HG02588 (cell line): ENCODE measurements around the gene CRABP2.

Experiments
- ATAC-seq: cut with Tn5 transposase; IDR thresholded peaks from one replicate; pipeline ENCODE4 v1.9.1; 2021; ENCODE audit warnings: mild to moderate bottlenecking, moderate library complexity; ENCODE audit not compliant: unreplicated experiment

CRABP2 gene

DNA sequence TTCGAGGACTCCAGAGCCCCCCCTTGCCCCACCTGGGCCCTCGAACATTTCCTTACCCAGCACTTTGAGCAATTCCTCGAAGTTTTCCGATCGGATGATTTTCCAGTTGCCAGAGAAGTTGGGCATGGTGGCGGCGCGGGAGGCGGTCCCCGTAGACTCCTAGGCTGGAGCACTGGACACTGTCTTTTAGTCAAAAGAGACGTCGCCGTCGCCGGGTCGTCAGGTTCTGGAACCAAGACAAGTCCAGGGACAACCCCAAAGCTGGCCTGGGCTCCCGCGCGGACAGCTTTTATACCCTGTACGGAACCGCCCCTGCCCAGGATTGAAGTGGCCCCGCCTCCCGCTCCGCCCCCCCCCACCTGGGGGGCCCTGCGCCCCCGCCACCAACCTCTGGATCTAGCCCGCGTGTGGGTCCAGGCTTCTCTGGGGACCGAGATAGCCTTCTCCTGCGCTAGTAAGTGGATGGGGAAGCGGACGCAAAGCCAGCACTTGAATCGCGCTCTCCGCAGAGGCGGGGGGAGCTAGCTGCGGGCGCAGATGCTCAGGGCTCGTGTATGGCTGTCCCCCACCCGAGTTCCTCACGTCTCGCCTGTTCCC lies at the start of gene CRABP2:
Gene CRABP2 (minus strand): TSS at position 263 of the 597 bp plus-strand sequence. CDS start 137 bp downstream, at position 126.
- no peak for ATAC-seq

DNA sequence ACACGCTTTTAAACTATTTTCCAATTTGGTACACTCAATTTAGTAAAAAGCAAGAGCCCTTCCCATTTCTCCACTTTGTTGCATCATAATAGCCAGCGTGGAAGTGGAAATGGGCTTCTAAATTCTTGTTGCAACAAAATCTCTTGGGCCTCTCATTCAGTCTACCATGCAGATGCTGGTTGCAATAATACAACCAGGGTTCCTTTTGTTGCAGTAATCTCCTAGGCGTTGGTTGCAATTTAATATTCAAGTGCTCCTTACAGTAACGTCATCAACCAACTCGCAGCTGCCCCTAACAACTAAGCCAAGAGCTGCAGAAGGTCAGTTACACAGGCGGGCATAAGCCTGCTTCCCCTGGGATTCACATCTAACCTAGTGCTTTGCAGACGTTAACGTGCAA lies 48.8 kb upstream of the CRABP2 start:
- no peak for ATAC-seq

DNA sequence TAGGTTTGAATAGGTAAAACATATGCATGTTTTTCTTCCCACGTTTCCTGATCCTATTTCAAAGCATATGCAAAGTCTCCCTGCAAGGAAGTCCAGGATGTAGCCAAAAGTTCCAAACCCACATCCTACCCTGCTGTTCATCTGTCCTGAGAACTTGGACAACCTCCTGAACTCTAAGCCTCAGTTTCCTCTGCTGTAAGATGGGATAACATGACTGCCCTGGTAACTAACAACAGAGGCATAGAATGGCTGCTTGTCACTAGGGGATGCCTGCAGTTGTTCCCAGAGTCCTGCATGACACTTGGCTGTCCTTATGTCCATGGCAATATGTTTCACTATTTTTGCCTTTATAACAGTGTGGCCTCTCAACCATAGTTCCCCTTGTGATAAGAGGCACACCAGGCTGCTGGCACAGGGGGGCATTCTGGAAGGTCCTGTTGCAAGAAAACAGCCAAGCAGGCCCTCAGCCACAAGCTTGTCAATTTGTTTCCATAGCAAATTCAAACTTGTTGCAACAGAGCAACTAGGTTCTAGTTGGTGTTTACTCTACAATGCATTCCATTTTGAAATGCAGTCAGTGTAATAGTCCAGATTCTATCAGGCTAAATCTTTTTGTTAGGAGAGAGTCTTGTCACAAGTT lies 47.6 kb upstream of the CRABP2 start:
- ATAC-seq, result no peak

DNA sequence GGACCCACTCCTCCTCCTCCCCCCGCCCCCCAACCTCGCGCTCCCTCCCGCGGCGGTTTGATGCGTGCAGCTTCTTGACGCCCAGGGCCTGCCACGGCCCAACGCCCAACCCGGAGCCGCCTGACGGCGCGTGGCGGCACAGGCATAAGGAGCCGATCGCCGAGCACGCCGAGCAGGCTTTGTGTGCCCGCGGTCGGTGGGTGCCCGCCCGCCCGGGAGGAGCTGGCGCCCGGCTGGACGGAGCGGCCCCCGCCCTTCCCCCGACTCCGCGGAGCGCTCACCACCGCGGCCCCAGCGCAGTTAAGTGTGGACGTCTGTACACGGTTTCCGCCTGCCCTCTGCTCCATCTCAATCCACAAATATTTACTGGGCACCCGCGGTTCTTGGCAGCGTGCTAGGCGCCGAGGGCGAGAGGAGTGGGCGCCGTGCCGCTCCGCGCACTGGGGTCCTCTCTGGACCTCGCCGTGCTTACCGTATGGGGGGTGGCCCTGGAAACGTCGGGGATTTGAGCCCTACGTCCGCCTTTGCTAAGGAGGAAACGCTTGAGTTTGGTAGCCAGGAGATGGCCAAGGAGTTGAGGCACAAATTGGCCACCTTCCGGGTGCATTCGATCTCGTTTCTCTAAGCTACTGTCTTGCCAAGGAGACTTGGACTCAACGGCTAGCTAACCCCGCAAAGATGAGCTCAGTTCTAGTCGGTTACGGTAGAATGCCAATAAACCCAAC lies 46.5 kb upstream of the CRABP2 start:
- ATAC-seq, result peak; percentile 70

DNA sequence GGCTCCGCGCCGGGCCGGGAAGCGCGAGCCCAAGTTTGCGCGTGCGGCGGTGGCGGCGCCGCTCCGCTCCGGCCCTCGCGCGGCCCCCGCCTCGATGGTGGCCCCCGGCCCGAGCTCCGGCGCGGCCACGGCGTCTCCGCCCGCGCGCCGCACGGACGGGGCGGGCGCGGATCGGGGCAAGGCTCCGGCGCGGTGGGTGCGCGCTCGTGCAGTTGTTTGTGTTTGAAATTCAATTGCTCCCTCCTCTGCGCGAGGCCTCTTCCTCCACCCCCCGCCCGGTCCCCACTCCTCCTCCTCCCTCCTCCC lies 46.0 kb upstream of the CRABP2 start, which contains the start of gene HDGF:
Gene HDGF (minus strand): TSS at position 225 of the 306 bp plus-strand sequence. CDS start 246 bp downstream, outside the sequence.
- peak; percentile 29 for ATAC-seq

DNA sequence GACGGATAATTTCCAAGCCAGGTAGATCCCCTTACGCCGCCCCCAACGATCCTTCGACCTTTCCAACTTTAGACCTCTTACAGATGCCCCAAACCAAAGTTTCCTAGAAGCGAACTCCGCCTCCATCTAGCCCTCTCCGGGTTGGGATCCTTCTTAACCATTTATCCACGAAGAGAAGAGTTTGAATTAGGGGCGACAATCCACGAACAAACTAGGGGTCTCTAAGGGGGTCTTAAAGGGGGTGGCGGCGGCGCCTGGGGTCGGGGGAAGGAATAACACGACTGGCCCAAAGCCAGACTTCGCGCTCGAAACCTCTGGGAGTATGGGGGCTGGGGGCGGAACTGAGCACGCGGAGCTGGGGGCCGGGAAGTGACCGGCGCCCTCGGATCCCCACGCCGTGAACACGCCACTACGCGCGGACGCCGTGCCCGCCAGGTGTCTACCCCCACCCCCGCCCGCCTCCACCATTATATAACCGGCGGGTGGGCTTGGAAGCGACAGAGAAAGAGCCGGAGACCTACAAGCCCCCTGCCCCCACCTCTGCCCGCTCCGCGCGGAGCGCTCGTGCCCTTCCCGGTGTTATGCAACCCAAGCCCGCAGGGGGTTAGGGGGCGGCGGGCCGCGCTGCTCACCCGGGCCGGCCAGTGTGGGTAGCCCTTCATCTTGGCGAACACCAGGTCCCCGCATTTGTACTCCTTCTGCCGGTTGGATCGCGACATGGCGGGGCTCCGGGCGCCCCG lies 45.5 kb upstream of the CRABP2 start:
- ATAC-seq, result peak; percentile 11

DNA sequence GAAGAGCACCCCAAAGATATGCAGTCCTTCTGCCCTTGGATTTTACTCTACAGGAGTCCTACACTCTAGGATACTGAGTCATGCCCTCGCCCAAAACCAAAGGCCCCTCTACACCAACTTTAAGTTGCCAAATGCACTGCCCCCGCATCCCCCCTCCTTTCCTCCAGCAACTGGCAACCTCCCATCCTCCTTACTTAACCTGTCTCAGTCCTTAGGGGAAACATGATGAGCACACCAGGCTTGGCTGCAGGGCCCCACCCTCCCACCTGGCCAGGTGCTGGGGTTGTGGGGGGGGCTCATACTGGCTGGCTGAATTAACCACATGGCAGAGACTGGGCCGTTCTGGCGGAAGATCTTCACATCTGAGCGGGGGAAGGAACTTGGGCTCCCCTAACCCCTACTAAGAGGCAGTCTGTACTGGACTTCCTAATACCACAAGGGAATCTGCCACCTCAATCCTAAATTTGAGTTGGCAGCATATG lies 44.8 kb upstream of the CRABP2 start:
- no peak for ATAC-seq

DNA sequence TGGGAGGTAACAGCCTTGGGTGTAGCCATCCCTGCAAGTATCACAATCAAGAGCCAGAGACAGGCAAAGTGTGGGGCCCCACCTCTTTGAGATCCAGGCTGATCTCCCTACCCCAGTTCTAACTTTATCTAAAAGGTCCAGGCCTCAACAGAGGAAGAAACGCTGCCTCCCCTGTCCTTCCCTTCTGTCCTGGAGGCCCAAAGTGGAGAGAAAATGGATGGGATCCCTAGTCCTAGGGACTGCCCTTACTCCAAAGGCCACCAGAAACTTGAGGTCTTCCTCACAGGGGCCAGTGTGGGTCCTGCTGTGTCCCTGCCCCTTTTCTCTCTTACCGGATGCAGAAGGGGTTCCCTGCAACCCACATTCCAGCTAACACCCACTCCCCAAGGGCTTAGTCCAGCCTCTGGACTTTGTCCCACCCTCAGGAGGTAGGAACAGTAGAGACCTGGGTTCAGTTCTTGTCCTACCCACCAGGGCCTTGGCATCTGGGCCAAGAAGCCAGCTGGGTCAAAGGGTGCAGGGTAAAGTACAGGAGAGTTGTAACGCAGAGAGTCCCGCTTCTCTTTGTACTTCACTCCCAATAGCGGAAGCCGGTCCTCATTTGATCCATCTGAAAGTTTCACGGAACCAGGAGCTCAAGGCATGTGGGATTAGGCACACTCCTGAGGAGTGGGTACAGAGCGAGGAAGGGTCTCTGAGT lies 44.2 kb upstream of the CRABP2 start:
- ATAC-seq, result no peak

DNA sequence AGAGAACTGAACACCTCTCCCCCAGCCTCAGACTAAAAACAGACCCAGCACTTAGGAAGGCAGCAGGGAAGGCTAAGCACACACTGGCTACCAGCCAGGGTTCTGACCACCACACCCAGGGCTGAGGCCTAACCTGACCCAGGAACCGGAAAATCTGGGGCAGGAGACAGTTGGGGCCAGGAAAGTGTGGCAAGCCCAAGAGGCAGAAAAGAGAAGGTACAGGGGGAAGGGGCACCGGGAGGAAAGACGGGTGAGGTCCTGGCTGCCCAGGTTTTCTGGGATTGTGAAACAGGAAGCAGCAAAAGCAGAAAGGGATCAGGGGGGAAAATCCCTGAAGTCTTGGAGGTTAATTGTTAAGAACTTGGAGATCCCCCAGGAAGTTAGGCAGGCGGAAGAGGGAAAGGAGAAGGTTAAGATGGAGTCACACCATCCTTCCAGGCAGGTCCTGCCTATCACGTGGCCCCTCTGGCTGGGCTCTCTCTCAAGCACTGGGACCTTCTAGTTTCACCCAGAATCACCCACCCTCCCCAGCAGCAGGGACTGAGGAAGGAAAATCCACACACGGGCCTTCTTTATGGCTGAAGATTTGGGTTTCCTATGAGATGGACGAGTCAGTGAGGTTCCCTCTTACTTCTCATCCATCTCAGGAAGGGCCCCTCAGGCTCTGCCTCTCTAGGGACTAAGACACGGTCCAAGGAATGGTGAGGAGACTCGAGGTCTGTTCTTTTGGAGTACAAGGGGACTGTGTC lies 43.5 kb upstream of the CRABP2 start:
- ATAC-seq, result no peak

DNA sequence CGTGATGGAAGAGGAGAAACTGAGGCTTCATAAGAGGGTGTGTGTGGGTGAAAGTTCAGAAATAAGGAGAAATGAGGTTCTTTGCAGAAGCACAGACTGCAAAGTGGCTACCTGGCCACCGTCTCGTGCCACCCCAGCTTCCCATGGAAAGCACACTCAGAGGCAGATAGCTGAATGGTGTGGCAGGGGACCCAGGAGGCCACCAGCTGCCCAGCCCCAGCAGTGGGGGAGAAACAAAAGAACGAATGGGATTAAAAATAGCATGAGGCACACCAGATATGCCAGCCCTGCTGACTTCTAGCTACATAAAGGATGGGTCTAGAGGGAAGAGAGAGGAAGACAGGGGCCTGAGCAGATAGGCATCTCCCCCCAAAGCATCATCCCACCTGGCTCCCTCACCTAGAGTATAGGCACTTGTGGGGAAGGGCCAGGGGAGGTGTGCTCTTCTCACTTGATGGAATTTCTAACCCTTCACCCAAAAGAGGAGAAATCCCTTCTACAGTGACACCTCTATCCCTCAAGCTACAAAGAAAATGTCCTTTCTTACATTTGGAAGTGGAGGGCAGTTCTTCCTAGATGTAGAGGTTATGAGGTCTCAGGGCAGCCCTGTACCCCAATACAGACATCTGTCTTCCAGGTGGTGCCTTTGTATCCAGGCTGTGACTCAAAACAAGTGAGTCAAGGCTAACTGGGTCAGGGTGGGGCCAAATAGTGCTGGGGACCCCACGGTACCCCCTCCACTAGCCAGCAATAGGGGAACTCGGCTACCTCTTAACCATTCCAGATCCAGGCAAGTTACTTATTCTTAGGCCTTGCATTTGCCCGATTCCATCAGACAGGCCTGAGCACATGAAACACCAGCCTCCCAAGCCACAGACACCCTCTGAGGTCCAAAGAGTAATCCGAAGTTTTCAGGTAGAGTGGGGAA lies 42.6 kb upstream of the CRABP2 start:
- no peak for ATAC-seq

DNA sequence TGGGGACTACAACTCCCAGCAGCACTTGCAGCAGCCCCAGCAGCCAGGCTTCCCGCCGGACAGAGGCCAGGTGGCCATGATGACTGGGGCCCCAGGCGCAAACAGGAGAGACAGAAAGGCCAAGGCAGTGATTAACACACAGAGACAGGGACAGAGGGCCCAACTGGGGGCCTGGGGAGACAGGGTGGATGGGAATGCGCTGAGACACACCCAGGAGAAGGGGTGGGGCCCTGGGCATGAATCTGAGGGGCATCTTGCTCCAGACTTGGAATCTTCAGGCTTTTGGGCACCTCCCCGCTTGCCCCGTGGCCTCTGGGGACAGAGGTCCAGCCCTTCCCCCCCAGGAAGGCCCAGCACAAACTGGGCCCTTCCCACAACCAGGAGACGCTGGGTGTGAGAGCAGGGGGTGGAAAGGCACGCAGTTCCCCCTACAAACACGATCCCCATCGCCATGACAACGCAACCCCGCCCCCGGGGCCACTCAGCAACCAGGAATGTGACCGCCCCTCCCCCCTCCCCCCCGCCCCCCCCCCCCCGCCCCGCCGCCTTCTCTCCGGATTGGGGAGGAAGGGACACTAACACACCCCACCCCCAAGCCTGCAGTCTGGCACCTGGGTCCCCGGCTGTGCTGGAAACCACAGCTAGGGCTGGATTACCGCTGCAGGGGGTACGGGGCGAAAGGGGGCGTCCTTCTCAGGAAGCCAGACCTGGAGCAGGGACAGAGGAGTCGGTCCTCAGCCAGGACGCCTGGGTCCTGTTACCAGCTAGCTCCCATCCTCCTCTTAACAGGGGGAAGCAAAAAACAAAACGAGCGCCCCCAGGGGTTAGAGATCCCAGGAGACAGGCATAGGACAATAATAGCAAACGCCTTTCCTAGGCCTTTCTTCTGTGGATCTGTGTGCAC lies 41.6 kb upstream of the CRABP2 start:
- ATAC-seq, result no peak

DNA sequence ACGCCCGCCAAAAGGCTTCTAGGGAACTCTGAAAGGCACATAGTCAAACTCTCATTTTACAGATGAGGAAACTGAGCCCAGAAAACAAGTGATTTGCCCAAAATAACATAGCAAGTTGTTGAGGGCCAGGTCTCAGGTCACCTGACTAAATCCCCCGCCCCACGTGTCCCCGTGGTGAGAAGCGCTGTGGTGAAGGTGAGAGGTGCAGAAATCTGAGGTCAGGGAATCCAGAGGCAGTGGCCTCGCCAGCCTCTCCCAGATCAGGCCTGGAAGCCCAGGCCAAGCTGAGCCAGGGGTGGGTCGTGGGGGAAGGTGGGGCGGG lies 41.0 kb upstream of the CRABP2 start:
- no peak for ATAC-seq

DNA sequence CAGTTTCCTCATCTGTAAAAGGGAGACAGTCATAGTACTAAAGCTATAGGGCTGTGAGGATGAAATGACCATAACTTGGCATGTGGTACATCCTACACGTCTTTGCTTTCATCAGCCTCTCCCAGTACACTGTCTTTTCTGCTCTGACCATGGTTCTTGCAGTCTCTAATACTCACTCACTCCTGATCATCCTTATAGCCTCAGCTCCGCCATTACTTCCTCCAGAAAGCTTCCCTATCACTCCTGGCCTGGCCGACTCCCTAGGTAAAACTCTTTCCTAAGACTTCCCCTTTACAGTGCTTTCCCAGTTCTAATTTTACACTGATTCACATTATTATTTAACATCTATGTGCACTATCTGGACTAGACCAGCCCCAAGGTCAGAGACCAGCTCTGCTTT lies 40.5 kb upstream of the CRABP2 start:
- no peak for ATAC-seq

DNA sequence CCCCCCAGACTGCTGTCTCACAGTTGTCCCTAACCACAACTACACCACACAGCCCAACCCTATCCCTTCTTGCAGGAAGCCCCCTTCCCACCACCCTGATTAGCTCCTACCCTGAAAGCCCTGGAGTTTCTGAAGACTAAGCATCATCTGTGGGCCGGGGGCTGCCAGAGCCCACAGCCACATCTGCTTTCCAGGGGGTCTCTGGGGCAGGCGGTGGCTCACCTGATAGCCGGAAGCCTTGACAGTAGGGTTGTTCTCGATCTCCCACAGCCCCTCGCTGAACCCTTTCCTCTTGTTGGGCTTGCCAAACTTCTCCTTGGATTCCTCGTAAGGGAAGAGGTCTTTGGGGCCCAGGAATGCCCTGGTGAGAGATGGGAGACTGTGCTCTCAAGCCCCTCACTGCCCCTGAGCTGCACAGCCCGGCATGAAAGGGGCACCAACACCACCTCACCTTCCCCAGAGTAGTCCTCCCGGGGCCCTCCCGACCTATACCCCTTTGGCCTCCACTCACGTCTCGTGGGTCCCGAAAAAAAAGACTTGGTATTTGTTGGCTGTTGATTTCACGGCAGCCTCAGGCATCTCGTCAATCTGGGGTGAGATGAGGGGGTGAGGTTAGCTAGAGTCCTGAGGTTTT lies 39.5 kb upstream of the CRABP2 start:
- ATAC-seq, result no peak

DNA sequence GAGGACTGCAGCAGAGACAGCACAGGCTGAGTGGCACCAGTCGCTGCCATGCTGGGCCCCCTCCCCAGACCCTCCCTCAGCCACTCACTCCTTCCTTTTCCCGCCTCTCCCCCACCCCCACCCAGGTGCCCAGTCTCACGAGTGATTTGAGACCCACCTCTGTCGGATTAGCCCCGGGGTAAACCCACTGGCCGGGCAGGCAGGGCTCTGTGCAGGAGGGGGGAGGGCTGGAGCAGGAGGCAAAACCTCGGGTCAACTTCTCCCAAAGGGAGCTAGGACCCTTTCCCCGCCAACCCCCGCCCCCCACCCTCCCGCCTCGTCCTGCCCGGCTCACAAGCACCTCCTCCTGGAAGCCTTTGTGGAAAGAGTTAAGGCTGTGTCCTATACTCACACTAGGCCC lies 39.0 kb upstream of the CRABP2 start:
- ATAC-seq, result no peak

DNA sequence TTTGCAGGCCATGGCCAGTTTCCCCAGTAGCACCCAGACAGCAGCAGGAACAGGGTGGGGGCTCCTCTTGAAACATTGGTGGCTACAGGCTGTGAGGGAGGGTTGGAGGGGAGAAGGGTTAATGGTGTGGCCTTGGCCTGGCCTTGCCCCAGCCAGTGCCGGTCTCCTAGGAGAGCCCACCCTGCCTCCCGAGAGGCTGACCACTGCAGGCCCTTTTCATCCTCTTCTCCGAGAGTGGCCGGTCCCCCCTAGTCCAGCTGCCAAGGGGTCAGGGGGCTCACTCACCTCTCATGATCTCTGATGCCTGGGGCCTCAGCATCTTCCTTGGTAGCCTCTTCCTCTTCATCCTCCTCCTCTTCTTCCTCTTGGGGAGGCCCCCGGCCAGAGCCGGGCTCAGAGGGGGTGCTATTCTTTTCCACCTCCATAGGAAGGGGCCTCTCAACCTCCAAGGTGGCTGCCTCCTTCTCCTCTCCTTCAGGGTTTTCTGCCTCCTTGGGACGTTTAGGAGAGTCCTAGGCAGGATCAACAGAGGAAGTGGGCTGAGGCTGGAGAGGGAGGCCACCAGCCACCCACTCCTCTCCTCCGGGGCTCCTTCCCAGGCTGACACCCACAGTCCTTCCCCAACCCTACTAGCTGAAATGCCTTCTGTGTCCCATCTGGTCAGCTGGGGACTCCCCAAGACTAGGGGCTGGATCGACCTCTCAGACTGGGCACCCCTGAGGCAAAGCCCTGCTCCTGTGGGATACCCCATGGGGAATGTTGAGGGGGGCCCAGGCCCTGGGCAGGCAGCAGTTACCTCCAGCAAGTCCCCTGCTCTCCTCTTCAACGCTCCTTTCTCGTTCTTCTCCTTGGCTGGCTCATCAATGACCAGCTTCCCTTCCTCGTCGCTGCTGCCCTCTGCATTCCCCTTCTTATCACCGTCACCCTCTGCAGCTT lies 38.3 kb upstream of the CRABP2 start:
- no peak for ATAC-seq

DNA sequence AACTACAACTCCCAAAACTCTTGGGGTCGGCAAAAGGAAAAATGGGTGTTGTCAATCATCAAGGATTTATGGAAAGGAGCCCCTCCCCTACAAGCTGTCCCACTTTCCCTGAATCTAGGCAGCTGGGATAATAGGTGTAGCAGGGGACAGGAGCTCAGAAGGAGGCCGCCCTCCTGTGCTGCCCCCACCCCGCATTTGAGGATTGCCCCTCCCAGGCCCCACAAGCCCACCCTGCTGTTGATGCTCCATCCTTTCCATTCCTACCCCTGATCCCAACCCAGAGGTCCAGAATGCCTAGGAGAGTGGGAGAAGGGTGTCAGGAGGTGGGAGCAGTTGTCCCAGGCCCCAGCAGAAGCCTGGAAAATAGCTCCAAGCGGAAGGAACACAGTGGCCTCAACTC lies 37.4 kb upstream of the CRABP2 start:
- ATAC-seq, result no peak
